Mesodermal cell (in vitro differentiated cells): ENCODE results near the gene C16orf86.

Experiments used
- H3K27ac ChIP-seq: 2 replicates; pipeline ENCODE4 v1.7.0; 2013; ENCODE audit warnings: mild to moderate bottlenecking, low read depth, low read length, moderate library complexity; ENCODE audit not compliant: severe bottlenecking
- H3K36me3 ChIP-seq: 2 replicates; pipeline ENCODE4 v1.7.1; 2013; ENCODE audit warnings: mild to moderate bottlenecking, low read length, moderate library complexity; ENCODE audit not compliant: control insufficient read depth, insufficient read depth
- H3K4me1 ChIP-seq: one replicate; pipeline ENCODE4 v1.7.1; 2013; ENCODE audit warnings: mild to moderate bottlenecking, low read length; ENCODE audit not compliant: insufficient read depth, control insufficient read depth, poor library complexity, severe bottlenecking
- H3K4me3 ChIP-seq: 2 replicates; pipeline ENCODE4 v1.7.0; 2013; ENCODE audit warnings: low read length, control low read depth, mild to moderate bottlenecking; ENCODE audit not compliant: insufficient read depth, poor library complexity, severe bottlenecking; ENCODE audit errors: extremely low read depth
- H3K9me3 ChIP-seq: 2 replicates; pipeline ENCODE4 v1.7.1; 2013; ENCODE audit warnings: mild to moderate bottlenecking, low read length, moderate library complexity; ENCODE audit not compliant: control insufficient read depth
- WGBS, 2 experiments: methylation state at CpG; one replicate each; pipeline ENCODE4 v1.1.5; 2013; ENCODE audit warnings: missing lambda C conversion rate in 2 of 2; ENCODE audit not compliant: insufficient coverage in 2 of 2; 5-methylcytosine and 5-hydroxymethylcytosine counted together

The C16orf86 gene

GRCh38 chr16:67716097-67716496 is 49.5 kb downstream of the C16orf86 start:
- H3K4me1 ChIP-seq, result peaks cover 13% of the 10 kb centered on the region
- 100% methylated on average over 2 of the region's 2 CpGs for WGBS, 2 experiments
- peaks cover 24% of the 10 kb centered on the region for H3K36me3 ChIP-seq
- no peak overlapping the region for H3K4me3 ChIP-seq
- no peaks in the 10 kb centered on the region for H3K9me3 ChIP-seq
- no peak overlapping the region for H3K27ac ChIP-seq
